Mammary epithelial cell (primary cell): ENCODE measurements around the gene DBR1.

ENCODE experiments used
- EZH2 ChIP-seq: IDR thresholded peaks from 2 replicates; pipeline ENCODE4 v1.6.1; 2012; ENCODE audit warnings: low read length, inconsistent platforms, borderline replicate concordance
- TF ChIP-seq, protein P1 (sequence below), 2 donors: IDR thresholded peaks in 1 of 2; conservative IDR thresholded peaks in 1 of 2; 2 replicates each; pipeline ENCODE4 v1.5.1; 2011 to 2012; ENCODE audit warnings: inconsistent platforms in 2 of 2, low read length in 2 of 2, mild to moderate bottlenecking in 2 of 2, control low read depth in 1 of 2, low read depth in 1 of 2; ENCODE audit not compliant: insufficient read depth in 1 of 2; ENCODE audit errors: extremely low read depth in 1 of 2

- TF ChIP-seq, protein P1, sequence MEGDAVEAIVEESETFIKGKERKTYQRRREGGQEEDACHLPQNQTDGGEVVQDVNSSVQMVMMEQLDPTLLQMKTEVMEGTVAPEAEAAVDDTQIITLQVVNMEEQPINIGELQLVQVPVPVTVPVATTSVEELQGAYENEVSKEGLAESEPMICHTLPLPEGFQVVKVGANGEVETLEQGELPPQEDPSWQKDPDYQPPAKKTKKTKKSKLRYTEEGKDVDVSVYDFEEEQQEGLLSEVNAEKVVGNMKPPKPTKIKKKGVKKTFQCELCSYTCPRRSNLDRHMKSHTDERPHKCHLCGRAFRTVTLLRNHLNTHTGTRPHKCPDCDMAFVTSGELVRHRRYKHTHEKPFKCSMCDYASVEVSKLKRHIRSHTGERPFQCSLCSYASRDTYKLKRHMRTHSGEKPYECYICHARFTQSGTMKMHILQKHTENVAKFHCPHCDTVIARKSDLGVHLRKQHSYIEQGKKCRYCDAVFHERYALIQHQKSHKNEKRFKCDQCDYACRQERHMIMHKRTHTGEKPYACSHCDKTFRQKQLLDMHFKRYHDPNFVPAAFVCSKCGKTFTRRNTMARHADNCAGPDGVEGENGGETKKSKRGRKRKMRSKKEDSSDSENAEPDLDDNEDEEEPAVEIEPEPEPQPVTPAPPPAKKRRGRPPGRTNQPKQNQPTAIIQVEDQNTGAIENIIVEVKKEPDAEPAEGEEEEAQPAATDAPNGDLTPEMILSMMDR (conservative IDR thresholded peaks at IDR 0.05 in 1 of 2, IDR thresholded peaks at IDR 0.05 in 1 of 2; ENCODE audit: extremely low read depth in 1 of 2, insufficient read depth in 1 of 2, low read depth in 1 of 2, low read length in 2 of 2): no peak
- TF ChIP-seq EZH2: no peak
These were observed 44.5 kb upstream of the DBR1 start for GRCh38 chr3:138219255-138219654.
